ENCODE measurements around the gene ZFAND2A. TPM values are rescaled to one million over a fixed set of nuclear protein-coding genes. Genes with fewer than 3 reads are reported as not detected.

ZFAND2A gene
- total and polyA plus RNA-seq, 2 experiments from 2014 or later: 15.3 to 29.2 TPM

DNA sequence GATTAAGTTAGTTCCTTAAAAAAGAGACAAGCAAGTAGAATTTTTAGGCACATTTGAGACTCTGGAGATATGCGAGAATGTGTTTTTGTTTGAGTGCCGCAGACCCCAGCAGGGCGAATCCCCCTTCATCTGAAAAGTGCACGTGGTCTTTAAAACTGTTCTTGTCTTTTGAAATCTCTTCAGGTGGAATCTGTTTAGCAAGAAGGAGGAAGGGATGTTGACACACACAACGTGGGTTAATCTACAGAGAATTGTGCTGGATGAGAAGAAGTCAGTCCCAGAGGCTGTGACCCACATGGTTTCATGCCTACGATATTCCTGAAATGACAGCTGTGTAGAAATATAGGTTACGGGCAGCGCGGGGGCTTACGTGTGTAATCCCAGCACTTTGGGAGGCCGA, 27.1 kb upstream of the ZFAND2A start:
- peaks cover 33% of the 10 kb centered on the region for H3K27me3 Mint-ChIP-seq (ENCODE audit: insufficient read depth, low read depth, poor library complexity)
- TF ChIP-seq POLR2AphosphoS5 (IDR thresholded peaks at IDR 0.05; ENCODE audit: low read depth) (no peak), JUNB (IDR thresholded peaks at IDR 0.05; ENCODE audit: unreplicated experiment) (no peak), STAT1 (IDR thresholded peaks at IDR 0.05; ENCODE audit: unreplicated experiment) (no peak), ZNF114 (CRISPR knock-in tag; IDR thresholded peaks at IDR 0.05) (no peak), CREB1 (CRISPR knock-in tag; IDR thresholded peaks at IDR 0.05; ENCODE audit: low read depth) (no peak), EZH2 (IDR thresholded peaks at IDR 0.05; ENCODE audit: low read depth, unreplicated experiment) (no peak), NANOG (IDR thresholded peaks at IDR 0.05; ENCODE audit: borderline replicate concordance) (no peak)
- TF ChIP-seq, protein P1, sequence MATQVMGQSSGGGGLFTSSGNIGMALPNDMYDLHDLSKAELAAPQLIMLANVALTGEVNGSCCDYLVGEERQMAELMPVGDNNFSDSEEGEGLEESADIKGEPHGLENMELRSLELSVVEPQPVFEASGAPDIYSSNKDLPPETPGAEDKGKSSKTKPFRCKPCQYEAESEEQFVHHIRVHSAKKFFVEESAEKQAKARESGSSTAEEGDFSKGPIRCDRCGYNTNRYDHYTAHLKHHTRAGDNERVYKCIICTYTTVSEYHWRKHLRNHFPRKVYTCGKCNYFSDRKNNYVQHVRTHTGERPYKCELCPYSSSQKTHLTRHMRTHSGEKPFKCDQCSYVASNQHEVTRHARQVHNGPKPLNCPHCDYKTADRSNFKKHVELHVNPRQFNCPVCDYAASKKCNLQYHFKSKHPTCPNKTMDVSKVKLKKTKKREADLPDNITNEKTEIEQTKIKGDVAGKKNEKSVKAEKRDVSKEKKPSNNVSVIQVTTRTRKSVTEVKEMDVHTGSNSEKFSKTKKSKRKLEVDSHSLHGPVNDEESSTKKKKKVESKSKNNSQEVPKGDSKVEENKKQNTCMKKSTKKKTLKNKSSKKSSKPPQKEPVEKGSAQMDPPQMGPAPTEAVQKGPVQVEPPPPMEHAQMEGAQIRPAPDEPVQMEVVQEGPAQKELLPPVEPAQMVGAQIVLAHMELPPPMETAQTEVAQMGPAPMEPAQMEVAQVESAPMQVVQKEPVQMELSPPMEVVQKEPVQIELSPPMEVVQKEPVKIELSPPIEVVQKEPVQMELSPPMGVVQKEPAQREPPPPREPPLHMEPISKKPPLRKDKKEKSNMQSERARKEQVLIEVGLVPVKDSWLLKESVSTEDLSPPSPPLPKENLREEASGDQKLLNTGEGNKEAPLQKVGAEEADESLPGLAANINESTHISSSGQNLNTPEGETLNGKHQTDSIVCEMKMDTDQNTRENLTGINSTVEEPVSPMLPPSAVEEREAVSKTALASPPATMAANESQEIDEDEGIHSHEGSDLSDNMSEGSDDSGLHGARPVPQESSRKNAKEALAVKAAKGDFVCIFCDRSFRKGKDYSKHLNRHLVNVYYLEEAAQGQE (IDR thresholded peaks at IDR 0.05; ENCODE audit: unreplicated experiment): no peak
- TF ChIP-seq, protein P2, sequence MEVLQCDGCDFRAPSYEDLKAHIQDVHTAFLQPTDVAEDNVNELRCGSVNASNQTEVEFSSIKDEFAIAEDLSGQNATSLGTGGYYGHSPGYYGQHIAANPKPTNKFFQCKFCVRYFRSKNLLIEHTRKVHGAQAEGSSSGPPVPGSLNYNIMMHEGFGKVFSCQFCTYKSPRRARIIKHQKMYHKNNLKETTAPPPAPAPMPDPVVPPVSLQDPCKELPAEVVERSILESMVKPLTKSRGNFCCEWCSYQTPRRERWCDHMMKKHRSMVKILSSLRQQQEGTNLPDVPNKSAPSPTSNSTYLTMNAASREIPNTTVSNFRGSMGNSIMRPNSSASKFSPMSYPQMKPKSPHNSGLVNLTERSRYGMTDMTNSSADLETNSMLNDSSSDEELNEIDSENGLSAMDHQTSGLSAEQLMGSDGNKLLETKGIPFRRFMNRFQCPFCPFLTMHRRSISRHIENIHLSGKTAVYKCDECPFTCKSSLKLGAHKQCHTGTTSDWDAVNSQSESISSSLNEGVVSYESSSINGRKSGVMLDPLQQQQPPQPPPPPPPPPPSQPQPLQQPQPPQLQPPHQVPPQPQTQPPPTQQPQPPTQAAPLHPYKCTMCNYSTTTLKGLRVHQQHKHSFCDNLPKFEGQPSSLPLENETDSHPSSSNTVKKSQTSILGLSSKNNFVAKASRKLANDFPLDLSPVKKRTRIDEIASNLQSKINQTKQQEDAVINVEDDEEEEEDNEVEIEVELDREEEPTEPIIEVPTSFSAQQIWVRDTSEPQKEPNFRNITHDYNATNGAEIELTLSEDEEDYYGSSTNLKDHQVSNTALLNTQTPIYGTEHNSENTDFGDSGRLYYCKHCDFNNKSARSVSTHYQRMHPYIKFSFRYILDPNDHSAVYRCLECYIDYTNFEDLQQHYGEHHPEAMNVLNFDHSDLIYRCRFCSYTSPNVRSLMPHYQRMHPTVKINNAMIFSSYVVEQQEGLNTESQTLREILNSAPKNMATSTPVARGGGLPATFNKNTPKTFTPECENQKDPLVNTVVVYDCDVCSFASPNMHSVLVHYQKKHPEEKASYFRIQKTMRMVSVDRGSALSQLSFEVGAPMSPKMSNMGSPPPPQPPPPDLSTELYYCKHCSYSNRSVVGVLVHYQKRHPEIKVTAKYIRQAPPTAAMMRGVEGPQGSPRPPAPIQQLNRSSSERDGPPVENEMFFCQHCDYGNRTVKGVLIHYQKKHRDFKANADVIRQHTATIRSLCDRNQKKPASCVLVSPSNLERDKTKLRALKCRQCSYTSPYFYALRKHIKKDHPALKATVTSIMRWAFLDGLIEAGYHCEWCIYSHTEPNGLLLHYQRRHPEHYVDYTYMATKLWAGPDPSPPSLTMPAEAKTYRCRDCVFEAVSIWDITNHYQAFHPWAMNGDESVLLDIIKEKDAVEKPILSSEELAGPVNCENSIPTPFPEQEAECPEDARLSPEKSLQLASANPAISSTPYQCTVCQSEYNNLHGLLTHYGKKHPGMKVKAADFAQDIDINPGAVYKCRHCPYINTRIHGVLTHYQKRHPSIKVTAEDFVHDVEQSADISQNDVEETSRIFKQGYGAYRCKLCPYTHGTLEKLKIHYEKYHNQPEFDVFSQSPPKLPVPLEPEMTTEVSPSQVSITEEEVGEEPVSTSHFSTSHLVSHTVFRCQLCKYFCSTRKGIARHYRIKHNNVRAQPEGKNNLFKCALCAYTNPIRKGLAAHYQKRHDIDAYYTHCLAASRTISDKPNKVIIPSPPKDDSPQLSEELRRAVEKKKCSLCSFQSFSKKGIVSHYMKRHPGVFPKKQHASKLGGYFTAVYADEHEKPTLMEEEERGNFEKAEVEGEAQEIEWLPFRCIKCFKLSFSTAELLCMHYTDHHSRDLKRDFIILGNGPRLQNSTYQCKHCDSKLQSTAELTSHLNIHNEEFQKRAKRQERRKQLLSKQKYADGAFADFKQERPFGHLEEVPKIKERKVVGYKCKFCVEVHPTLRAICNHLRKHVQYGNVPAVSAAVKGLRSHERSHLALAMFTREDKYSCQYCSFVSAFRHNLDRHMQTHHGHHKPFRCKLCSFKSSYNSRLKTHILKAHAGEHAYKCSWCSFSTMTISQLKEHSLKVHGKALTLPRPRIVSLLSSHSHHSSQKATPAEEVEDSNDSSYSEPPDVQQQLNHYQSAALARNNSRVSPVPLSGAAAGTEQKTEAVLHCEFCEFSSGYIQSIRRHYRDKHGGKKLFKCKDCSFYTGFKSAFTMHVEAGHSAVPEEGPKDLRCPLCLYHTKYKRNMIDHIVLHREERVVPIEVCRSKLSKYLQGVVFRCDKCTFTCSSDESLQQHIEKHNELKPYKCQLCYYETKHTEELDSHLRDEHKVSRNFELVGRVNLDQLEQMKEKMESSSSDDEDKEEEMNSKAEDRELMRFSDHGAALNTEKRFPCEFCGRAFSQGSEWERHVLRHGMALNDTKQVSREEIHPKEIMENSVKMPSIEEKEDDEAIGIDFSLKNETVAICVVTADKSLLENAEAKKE (CRISPR knock-in tag; IDR thresholded peaks at IDR 0.05): no peak
- TF ChIP-seq, protein P3, sequence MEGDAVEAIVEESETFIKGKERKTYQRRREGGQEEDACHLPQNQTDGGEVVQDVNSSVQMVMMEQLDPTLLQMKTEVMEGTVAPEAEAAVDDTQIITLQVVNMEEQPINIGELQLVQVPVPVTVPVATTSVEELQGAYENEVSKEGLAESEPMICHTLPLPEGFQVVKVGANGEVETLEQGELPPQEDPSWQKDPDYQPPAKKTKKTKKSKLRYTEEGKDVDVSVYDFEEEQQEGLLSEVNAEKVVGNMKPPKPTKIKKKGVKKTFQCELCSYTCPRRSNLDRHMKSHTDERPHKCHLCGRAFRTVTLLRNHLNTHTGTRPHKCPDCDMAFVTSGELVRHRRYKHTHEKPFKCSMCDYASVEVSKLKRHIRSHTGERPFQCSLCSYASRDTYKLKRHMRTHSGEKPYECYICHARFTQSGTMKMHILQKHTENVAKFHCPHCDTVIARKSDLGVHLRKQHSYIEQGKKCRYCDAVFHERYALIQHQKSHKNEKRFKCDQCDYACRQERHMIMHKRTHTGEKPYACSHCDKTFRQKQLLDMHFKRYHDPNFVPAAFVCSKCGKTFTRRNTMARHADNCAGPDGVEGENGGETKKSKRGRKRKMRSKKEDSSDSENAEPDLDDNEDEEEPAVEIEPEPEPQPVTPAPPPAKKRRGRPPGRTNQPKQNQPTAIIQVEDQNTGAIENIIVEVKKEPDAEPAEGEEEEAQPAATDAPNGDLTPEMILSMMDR (conservative IDR thresholded peaks at IDR 0.05; ENCODE audit: low read depth in 2 of 2): no peak
- Histone ChIP-seq H3K4me1 (ENCODE audit: insufficient read depth) (no peaks in the 10 kb centered on the region), H3K79me2 (replicated peaks; ENCODE audit: insufficient read depth) (no peaks in the 10 kb centered on the region), H3F3A (replicated peaks; ENCODE audit: low read depth) (no peaks in the 10 kb centered on the region), H3K27ac (ENCODE audit: low read depth) (no peak overlapping the region), H3K36me3 (ENCODE audit: insufficient read depth) (no peaks in the 10 kb centered on the region), H3K4me2 (no peak overlapping the region), H3K4me3 (no peak overlapping the region), H2AFZ (no peak overlapping the region), H3K27me3 (ENCODE audit: insufficient read depth) (no peaks in the 10 kb centered on the region), H3K9me2 (ENCODE audit: insufficient read depth) (no peaks in the 10 kb centered on the region), H4K20me1 (replicated peaks; ENCODE audit: insufficient read depth) (no peaks in the 10 kb centered on the region)
- peaks cover 33% of the 10 kb centered on the region for H3K9me3 Mint-ChIP-seq
- H3K4me1 Mint-ChIP-seq: no peaks in the 10 kb centered on the region
- ATAC-seq: no peak
- no peak overlapping the region for H3K4me3 Mint-ChIP-seq
- H3K36me3 Mint-ChIP-seq (ENCODE audit: low read depth): peaks cover 6% of the 10 kb centered on the region; the same call in 2 of the 3 replicates
- H3K27ac Mint-ChIP-seq: no peak overlapping the region
- no peak for DNase-seq (ENCODE audit: low spot score)

Data from GM23338 (cell line).